AG09309 (cell line): ENCODE results near the gene GIMAP8.
"Not testable (repeated sequence)": the region's sequence is repeated elsewhere in the genome, so short reads cannot be mapped to it uniquely, and the experiment has no call there.

Experiments
- DNase-seq: peaks from one replicate; pipeline ENCODE4 v3.0.0-alpha.2; 2010; ENCODE audit warnings: low read depth
- H3K4me3 ChIP-seq: 2 replicates; pipeline ENCODE4 v1.5.1; 2011; ENCODE audit warnings: mild to moderate bottlenecking, low read depth, low read length, moderate library complexity; ENCODE audit not compliant: control insufficient read depth
- CTCF ChIP-seq: IDR thresholded peaks from 2 replicates; pipeline ENCODE4 v1.5.1; 2011; ENCODE audit warnings: mild to moderate bottlenecking, low read depth, low read length, inconsistent platforms; ENCODE audit not compliant: insufficient read depth, control insufficient read depth; ENCODE audit errors: missing control alignments

The GIMAP8 gene

DNA sequence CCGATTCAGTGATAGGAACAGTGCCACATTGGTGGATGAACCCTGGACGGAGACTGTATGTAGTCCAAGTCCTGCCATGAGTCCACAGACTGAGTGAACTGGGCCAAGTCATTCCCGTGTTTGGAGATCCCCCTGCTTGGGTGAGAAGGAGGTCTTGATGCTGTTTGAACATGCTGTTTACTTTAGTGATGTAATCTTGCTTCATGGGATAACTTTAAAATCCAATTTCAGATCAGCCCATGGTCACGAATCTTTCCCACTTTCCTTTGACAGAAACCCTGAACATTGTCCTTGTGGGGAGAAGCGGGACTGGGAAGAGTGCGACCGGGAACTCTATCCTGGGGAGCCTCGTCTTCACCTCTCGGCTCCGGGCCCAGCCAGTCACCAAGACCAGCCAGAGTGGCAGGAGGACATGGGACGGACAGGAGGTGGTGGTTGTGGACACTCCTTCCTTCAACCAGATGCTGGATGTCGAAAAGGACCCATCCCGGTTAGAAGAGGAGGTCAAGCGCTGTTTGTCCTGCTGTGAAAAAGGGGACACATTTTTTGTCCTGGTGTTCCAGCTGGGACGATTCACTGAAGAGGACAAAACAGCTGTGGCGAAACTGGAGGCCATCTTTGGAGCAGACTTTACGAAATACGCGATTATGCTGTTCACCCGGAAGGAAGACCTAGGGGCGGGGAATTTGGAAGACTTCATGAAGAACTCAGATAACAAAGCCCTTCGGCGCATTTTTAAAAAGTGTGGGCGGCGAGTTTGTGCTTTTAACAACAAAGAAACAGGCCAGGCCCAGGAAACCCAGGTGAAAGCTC lies 26.6 kb downstream of the GIMAP8 start:
- no peak overlapping the region for H3K4me3 ChIP-seq
- no peak for TF ChIP-seq CTCF
- no peak for DNase-seq

DNA sequence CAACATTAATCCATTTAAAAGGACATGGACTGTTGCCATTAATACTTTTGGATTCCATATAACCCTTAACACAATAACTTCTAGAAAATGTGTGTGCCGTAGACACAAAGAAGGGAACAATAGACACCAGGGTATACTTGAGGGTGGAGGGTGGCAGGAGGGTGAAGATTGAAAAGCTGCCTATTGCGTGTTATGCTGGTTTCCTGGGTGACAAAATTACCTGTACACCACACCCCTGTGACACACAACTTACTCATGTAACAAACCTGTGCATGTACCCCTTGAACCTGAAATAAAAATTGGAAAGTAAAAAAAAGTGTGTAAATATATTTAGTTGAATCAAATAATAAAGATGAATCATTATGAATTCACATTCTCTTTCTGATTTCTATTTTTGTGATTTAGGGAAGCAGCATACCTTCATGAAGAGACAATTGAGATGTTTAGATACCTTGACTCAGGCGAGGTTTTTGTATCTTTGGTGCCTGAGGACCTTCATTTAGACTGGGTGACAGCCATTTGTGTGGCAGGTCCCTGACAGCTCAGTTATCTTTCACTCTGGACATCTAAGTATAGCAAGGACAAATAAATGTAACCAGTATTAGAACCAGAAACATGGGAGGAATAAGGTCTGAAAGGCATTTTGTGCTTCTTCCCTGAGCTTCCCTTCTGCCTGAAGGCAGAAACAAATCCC lies 28.7 kb downstream of the GIMAP8 start:
- no peak overlapping the region for H3K4me3 ChIP-seq
- TF ChIP-seq CTCF: no peak
- no peak for DNase-seq

GRCh38 chr7:150481186-150481920 lies 30.9 kb downstream of the GIMAP8 start:
- TF ChIP-seq CTCF: no peak
- H3K4me3 ChIP-seq: no peak overlapping the region
- no peak for DNase-seq

- TF ChIP-seq CTCF: no peak
- no peak overlapping the region for H3K4me3 ChIP-seq
- no peak for DNase-seq
Observed at GRCh38 chr7:150481922-150482321, 31.5 kb downstream of the GIMAP8 start.

- not testable (repeated sequence) for DNase-seq, H3K4me3 ChIP-seq
Observed at GRCh38 chr7:150483514-150483913, 33.1 kb downstream of the GIMAP8 start.

DNA sequence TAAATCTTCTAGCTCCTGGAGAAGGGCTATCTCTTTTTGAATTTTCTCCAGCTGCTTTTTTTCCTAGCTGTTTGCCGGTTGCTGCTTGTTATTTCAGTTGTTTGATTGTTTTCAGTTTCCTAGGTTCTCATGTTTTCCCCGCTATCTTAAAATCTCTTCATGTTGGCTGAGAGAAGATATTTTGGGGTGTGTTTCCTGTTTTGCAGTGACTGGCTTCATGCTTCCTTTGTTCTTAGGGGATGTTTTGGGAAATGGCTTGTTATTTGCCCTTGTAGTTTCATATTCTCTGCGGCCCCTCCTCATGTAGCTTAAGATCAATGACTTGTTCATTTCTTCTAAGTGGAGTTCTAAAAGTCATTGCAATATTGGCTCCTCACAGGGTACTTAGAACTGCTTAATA lies 33.6 kb downstream of the GIMAP8 start:
- H3K4me3 ChIP-seq: not testable (repeated sequence)

DNA sequence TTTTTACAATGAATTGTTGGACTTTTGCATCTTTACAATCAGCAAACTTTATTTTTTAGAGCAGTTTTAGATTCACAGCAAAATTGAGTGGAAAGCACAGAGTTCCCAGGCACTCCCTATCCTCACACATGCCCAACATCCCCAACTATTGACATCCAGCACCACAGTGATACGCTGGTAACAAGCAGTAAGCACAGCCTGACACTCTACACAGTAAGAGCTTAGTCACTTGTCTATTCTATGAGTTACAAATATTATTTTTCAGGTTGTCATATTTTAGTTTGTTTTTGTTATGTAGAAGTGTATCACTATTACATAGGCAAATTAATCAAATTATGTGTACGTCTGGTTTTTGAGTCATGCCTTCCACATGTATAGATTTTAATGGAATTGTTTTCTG lies 37.2 kb downstream of the GIMAP8 start:
- DNase-seq: no peak
- TF ChIP-seq CTCF: no peak

More for the DNA sequence above, 33.6 kb downstream of the GIMAP8 start:
- DNase-seq: not testable (repeated sequence)

More for the DNA sequence above, 37.2 kb downstream of the GIMAP8 start:
- H3K4me3 ChIP-seq: no peak overlapping the region
